Thyroid gland (tissue), 4 donors: ENCODE data around the gene UBAP1L.

Source experiments
- POLR2A ChIP-seq, 2 donors: fragments of 450-650 bp; IDR thresholded peaks; one replicate each; pipeline ENCODE4 v1.6.1; 2017; ENCODE audit warnings: antibody characterized with exemption in 2 of 2, mild to moderate bottlenecking in 2 of 2, moderate library complexity in 1 of 2
- TF ChIP-seq, protein P1 (sequence below), 6 experiments: fragments of 200-600 bp in 3 of 6; fragments of 450-650 bp in 3 of 6; sonication (generic) in 3 of 6; IDR thresholded peaks; one replicate each; pipeline ENCODE4 v1.5.1; 2016 to 2019; ENCODE audit warnings: antibody characterized with exemption in 6 of 6, mild to moderate bottlenecking in 2 of 6, inconsistent platforms in 1 of 6, moderate library complexity in 1 of 6

DNA sequence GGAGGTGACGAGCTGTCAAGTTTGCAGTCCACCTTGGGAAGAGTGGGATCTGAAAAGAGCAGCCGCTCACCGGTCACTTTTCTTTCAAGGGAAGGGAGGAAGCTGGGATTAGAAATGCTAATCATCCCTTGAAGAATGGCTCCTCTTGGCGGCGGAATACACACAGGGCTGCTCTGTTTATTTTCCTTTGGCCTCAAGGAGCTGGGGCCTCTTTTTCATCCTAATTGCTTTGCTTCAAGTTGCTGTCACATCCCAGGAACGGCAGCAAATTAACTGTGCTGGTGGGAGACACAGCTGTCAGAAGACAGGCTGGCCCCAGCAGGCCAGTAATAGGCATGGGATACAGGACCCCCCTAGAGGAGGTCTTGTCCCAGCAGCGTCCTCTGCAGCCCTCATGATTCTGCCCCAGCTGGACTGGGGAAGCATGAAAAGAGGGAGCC lies 31.7 kb downstream of the UBAP1L start:
- TF ChIP-seq, protein P1, sequence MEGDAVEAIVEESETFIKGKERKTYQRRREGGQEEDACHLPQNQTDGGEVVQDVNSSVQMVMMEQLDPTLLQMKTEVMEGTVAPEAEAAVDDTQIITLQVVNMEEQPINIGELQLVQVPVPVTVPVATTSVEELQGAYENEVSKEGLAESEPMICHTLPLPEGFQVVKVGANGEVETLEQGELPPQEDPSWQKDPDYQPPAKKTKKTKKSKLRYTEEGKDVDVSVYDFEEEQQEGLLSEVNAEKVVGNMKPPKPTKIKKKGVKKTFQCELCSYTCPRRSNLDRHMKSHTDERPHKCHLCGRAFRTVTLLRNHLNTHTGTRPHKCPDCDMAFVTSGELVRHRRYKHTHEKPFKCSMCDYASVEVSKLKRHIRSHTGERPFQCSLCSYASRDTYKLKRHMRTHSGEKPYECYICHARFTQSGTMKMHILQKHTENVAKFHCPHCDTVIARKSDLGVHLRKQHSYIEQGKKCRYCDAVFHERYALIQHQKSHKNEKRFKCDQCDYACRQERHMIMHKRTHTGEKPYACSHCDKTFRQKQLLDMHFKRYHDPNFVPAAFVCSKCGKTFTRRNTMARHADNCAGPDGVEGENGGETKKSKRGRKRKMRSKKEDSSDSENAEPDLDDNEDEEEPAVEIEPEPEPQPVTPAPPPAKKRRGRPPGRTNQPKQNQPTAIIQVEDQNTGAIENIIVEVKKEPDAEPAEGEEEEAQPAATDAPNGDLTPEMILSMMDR (IDR thresholded peaks at IDR 0.05): peak in 1 of 6 experiments; percentile 10
- no peak for TF ChIP-seq POLR2A (IDR thresholded peaks at IDR 0.05)
